Stimulated activated CD4-positive, alpha-beta T cell treated with anti-CD3 and anti-CD28 coated beads, TNF-alpha, amount 100 ng/mL, for 48 hours (primary cell): ENCODE data around the gene MBD3L5.
"Not testable (repeated sequence)": the region's sequence is repeated elsewhere in the genome, so short reads cannot be mapped to it uniquely, and the experiment has no call there.

Experiments
- DNase-seq, 3 donors: peaks; one replicate each; pipeline ENCODE4 v3.0.0-alpha.2; 2020; ENCODE audit warnings: low read depth in 3 of 3

MBD3L5 gene

GRCh38 chr19:7052896-7053295, 22.5 kb downstream of the MBD3L5 start:
- not testable (repeated sequence) for DNase-seq

- DNase-seq = not testable (repeated sequence)
These were observed 24.4 kb downstream of the MBD3L5 start for GRCh38 chr19:7054635-7055368.

- DNase-seq = not testable (repeated sequence)
These were observed 25.3 kb downstream of the MBD3L5 start for GRCh38 chr19:7055679-7056078.

GRCh38 chr19:7056371-7056770, 26.0 kb downstream of the MBD3L5 start:
- not testable (repeated sequence) for DNase-seq

- DNase-seq = not testable (repeated sequence)
These were observed 28.2 kb downstream of the MBD3L5 start, which contains the start of gene MBD3L3 for GRCh38 chr19:7058576-7058975. Gene MBD3L3 (minus strand): TSS chr19:7058676. CDS start chr19:7058605, 71 bp downstream.

- DNase-seq = not testable (repeated sequence)
These were observed 29.6 kb downstream of the MBD3L5 start for GRCh38 chr19:7059977-7060376.

GRCh38 chr19:7063339-7063738, 33.0 kb downstream of the MBD3L5 start:
- DNase-seq = no peak

- DNase-seq = no peak
These were observed 33.5 kb downstream of the MBD3L5 start for GRCh38 chr19:7063764-7064418.

GRCh38 chr19:7067122-7067521, 36.7 kb downstream of the MBD3L5 start:
- not testable (repeated sequence) for DNase-seq

GRCh38 chr19:7067716-7068115, 37.3 kb downstream of the MBD3L5 start:
- DNase-seq = no peak

GRCh38 chr19:7068599-7068998, 38.2 kb downstream of the MBD3L5 start:
- DNase-seq = no peak

- DNase-seq = peak; percentile 96 to 99 (median 96)
These were observed 38.9 kb downstream of the MBD3L5 start, which contains the start of gene ZNF557 for GRCh38 chr19:7069042-7069903. Gene ZNF557 (plus strand): TSS chr19:7069703. CDS start chr19:7075075, 5,372 bp downstream.

GRCh38 chr19:7069904-7070226, 39.5 kb downstream of the MBD3L5 start:
- DNase-seq = no peak

GRCh38 chr19:7072541-7072940, 42.2 kb downstream of the MBD3L5 start:
- DNase-seq = no peak

GRCh38 chr19:7074705-7075282, 44.4 kb downstream of the MBD3L5 start:
- DNase-seq = no peak

GRCh38 chr19:7076151-7076550, 45.8 kb downstream of the MBD3L5 start:
- no peak for DNase-seq

GRCh38 chr19:7078008-7078407, 47.6 kb downstream of the MBD3L5 start:
- DNase-seq = no peak
